Mucosa of gallbladder (tissue), 1 donor: ENCODE measurements around the gene CYP3A5. TPM values are rescaled to one million over a fixed set of nuclear protein-coding genes. Genes with fewer than 3 reads are reported as not detected.
"Not testable (repeated sequence)": the region's sequence is repeated elsewhere in the genome, so short reads cannot be mapped to it uniquely, and the experiment has no call there.

Experiments
- DNase-seq: peaks from one replicate; pipeline ENCODE4 v3.0.0-alpha.2; 2020; ENCODE audit warnings: low spot score
- total RNA-seq: library from RNA; stranded (reverse); gene quantifications from one replicate; pipeline ENCODE4 v1.2.1, GENCODE V29; 2021
- donor health status: DM: no; HTN: no; CAD: no.

CYP3A5 gene
- total RNA-seq, 1 donor from 2014 or later: 223 TPM

DNA sequence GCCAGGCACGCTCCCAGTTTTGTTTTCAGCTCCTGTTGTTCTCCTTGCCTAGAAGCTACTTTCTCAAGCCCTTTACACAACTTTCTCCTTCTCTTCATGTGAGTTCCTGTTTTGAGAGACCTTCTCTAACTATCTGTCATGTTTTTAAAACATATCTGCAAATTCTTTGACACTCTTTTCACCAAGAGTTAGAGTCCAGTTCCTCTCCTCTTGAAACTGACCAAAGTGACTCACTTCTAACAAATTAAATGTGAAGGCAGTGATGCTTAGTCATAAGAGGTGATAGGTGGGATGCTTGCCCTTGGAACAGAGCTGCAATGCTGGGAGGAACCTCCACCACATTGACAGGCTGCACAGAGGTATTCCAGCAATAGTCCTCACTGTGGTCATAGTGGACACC is 37.8 kb downstream of the CYP3A5 start:
- no peak for DNase-seq

GRCh38 chr7:99639267-99639666 is 40.5 kb downstream of the CYP3A5 start:
- DNase-seq: no peak

- DNase-seq: no peak
These were observed 41.1 kb downstream of the CYP3A5 start for GRCh38 chr7:99638731-99639130.

- DNase-seq: not testable (repeated sequence)
These were observed 42.4 kb downstream of the CYP3A5 start for GRCh38 chr7:99637414-99637813.

GRCh38 chr7:99631295-99632109 is 48.3 kb downstream of the CYP3A5 start:
- no peak for DNase-seq

DNA sequence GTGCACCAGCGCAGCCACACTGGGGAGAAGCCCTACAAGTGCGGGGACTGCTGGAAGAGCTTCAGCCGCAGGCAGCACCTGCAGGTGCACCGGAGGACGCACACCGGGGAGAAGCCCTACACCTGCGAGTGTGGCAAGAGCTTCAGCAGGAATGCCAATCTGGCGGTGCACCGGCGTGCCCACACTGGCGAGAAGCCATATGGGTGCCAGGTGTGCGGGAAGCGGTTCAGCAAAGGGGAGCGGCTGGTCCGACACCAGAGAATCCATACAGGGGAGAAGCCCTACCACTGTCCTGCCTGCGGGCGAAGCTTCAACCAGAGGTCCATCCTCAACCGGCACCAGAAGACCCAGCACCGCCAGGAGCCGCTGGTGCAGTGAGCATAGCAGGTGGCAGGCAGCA is 50.2 kb downstream of the CYP3A5 start:
- no peak for DNase-seq

GRCh38 chr7:99628471-99629465 is 51.0 kb downstream of the CYP3A5 start:
- no peak for DNase-seq

GRCh38 chr7:99627513-99627912 is 52.3 kb downstream of the CYP3A5 start:
- DNase-seq: no peak

DNA sequence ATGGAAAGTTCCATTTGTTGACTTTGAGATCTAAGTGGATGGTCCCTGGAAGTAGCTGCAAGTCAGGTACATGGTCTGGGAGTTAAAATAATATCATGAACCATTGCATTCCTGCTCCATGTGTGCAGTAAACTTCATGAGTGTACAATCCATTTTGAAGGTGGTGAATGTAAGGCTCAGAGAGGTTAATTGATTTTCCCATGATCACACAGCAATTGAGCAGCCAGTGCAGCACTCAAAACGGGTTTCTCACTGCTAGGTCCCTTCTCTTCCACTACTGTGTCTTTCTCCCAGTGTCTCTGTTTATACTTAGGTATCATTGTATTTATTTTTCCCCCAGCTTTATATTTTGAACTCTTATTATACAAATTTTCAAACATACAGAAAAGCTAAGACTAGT is 53.1 kb downstream of the CYP3A5 start:
- no peak for DNase-seq

GRCh38 chr7:99625961-99626360 is 53.8 kb downstream of the CYP3A5 start:
- DNase-seq: no peak

DNA sequence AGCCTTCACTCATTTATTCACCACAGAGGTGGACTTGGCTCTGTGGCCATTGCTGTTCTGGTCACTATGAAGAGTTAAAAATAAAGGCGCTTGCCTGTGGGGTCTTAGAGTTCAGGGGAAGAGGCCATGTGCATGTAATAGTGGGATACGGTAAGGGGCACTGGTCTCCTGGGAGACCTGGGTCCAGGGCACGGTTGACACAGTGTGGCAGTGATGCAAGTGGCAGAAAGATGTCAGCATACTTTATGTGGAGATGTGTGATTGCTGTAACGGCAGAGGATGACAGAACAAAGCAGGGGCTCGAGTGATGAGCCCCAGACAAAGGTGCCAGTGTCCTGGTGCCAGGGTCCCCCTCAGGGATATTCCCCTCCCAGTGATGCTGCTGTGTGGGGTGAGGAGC is 54.5 kb downstream of the CYP3A5 start:
- no peak for DNase-seq

GRCh38 chr7:99624484-99624883 is 55.3 kb downstream of the CYP3A5 start:
- DNase-seq: peak; percentile 23

- no peak for DNase-seq
These were observed 55.9 kb downstream of the CYP3A5 start for GRCh38 chr7:99623702-99624447.

GRCh38 chr7:99623091-99623693 is 56.6 kb downstream of the CYP3A5 start:
- no peak for DNase-seq

- no peak for DNase-seq
These were observed 57.2 kb downstream of the CYP3A5 start for GRCh38 chr7:99622596-99622995.

GRCh38 chr7:99621271-99621670 is 58.5 kb downstream of the CYP3A5 start:
- DNase-seq: no peak

GRCh38 chr7:99619571-99620130 is 60.1 kb downstream of the CYP3A5 start:
- no peak for DNase-seq

GRCh38 chr7:99618726-99619125 is 61.1 kb downstream of the CYP3A5 start:
- DNase-seq: peak; percentile 3

DNA sequence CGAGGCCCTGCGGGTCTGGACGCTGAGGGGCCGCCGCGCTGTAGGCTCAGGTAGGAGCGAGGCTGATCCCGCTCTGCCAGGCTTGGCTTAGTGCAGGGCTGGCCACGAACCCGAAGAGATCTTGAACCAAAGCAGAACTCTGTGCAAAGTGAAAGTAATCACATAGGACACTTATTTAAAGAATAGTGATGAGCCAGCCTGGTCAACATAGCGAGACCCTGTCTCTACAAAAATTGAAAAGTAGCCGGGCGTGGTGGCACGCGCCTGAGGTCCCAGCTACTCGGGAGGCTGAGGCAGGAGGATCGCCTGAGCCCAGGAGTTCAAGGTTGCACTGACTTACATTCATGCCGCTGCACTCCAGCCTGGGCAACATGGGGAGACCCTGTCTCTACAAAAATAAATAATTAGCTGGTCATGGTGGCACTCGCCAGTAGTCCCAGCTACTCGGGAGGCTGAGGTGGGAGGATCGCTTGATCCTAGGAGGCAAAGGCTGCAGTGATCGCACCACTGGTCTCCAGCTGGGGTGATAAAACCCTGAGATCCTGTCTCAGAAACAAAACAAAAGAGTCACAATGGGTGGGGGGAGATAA is 62.5 kb downstream of the CYP3A5 start:
- DNase-seq: no peak

GRCh38 chr7:99616359-99617191 is 63.2 kb downstream of the CYP3A5 start, which contains the start of gene ZSCAN25:
Gene ZSCAN25 (plus strand): TSS chr7:99616946. CDS start chr7:99619607, 2,661 bp downstream.
- peak; percentile 91 for DNase-seq
